ENCODE results near the gene EMP2.

EMP2 gene

GRCh38 chr16:10609402-10609774 is 29.0 kb upstream of the EMP2 start:
- no peak for DNase-seq

- no peak for DNase-seq
These were observed 28.4 kb upstream of the EMP2 start for GRCh38 chr16:10608687-10609401.

- DNase-seq, result no peak
These were observed 26.8 kb upstream of the EMP2 start for GRCh38 chr16:10607157-10607556.

- no peak for DNase-seq
These were observed 26.2 kb upstream of the EMP2 start for GRCh38 chr16:10606607-10607006.

- DNase-seq, result no peak
These were observed 25.2 kb upstream of the EMP2 start for GRCh38 chr16:10605636-10606035.

GRCh38 chr16:10601444-10602408 is 21.3 kb upstream of the EMP2 start:
- no peak for DNase-seq

- no peak for DNase-seq
These were observed 20.5 kb upstream of the EMP2 start for GRCh38 chr16:10600782-10601443.

- DNase-seq, result no peak
These were observed 19.2 kb upstream of the EMP2 start for GRCh38 chr16:10599626-10600025.

- DNase-seq, result no peak
These were observed 17.8 kb upstream of the EMP2 start for GRCh38 chr16:10598157-10598556.

GRCh38 chr16:10597187-10597601 is 16.8 kb upstream of the EMP2 start:
- DNase-seq, result no peak

- DNase-seq, result no peak
These were observed 14.0 kb upstream of the EMP2 start for GRCh38 chr16:10594312-10594950.

- DNase-seq, result no peak
These were observed 12.2 kb upstream of the EMP2 start for GRCh38 chr16:10592611-10593010.

- no peak for DNase-seq
These were observed 9.9 kb upstream of the EMP2 start for GRCh38 chr16:10590342-10590741.

- DNase-seq, result no peak
These were observed 8.7 kb upstream of the EMP2 start for GRCh38 chr16:10589109-10589508.

- no peak for DNase-seq
These were observed 7.2 kb upstream of the EMP2 start for GRCh38 chr16:10587622-10588021.

GRCh38 chr16:10584981-10585438 is 4.6 kb upstream of the EMP2 start:
- no peak for DNase-seq

GRCh38 chr16:10583269-10583668 is 2.9 kb upstream of the EMP2 start:
- no peak for DNase-seq

GRCh38 chr16:10581507-10581906 is 1.1 kb upstream of the EMP2 start:
- no peak for DNase-seq

- no peak for DNase-seq
These were observed 467 bp upstream of the EMP2 start for GRCh38 chr16:10580883-10581247.

GRCh38 chr16:10579575-10579964 is 828 bp downstream of the EMP2 start:
- DNase-seq, result no peak

GRCh38 chr16:10578474-10579316 is 1.7 kb downstream of the EMP2 start:
- DNase-seq, result no peak

Data from kidney glomerular epithelial cell (primary cell).